Right lobe of liver (tissue), 4 donors: ENCODE results near the gene RICTOR.

ENCODE experiments used
- CTCF ChIP-seq, 4 donors: fragments of 200-600 bp in 3 of 4; fragments of 450-650 bp in 1 of 4; IDR thresholded peaks; one replicate each; pipeline versions ENCODE4 v1.5.1 to v1.8.0; 2016 to 2022; ENCODE audit warnings: antibody characterized with exemption in 4 of 4, mild to moderate bottlenecking in 2 of 4
- POLR2A ChIP-seq: fragments of 450-650 bp; IDR thresholded peaks from one replicate; pipeline ENCODE4 v1.6.1; 2017; ENCODE audit warnings: antibody characterized with exemption, mild to moderate bottlenecking
- donor health status: DM: no; HTN: no; CAD: no.
- donor health status: DM: no; HTN: no; CAD: no.
- donor health status: DM: no; HTN: yes; CAD: no.

- TF ChIP-seq CTCF (IDR thresholded peaks at IDR 0.05) (no peak), POLR2A (no peak)
Observed at GRCh38 chr5:39076101-39076756, 2.0 kb upstream of the RICTOR start.
